K562 (cell line): ENCODE data around the gene RADX. TPM values are rescaled to one million over a fixed set of nuclear protein-coding genes. Genes with fewer than 3 reads are reported as not detected.

Experiments used
- HMG20B ChIP-seq: fragments of 250-450 bp; sonication (Bioruptor Pico); IDR thresholded peaks from 2 replicates; pipeline ENCODE4 v1.5.0; 2021; ENCODE audit warnings: mild to moderate bottlenecking
- ZNF143 ChIP-seq: sonication (generic); formaldehyde crosslinking; IDR thresholded peaks from 2 replicates; pipeline ENCODE4 v1.9.0; 2022; ENCODE audit warnings: mild to moderate bottlenecking, missing genetic modification reagents
- polyA plus RNA-seq, 8 experiments: library from polyadenylated mRNA; depleted of rRNA in 4 of 8; stranded (reverse) in 5 of 8; unstranded in 3 of 8; fragments of >200 nt; fragmentation: Nextera tagmentation in 2 of 8; fragmentation: Illumina TruSeq in 1 of 8; extraction: Ambion mirVana in 2 of 8; extraction: Trizol in 1 of 8; gene quantifications; 2 replicates each; pipeline versions ENCODE4 v1.2.1 to v1.2.3, GENCODE V29; 2011 to 2014; ENCODE audit warnings: inconsistent platforms in 1 of 8, missing spikeins in 1 of 8
- total RNA-seq, 7 experiments: library from RNA; depleted of rRNA in 6 of 7; stranded (reverse); fragments of >200 nt in 6 of 7; fragmentation: Illumina TruSeq in 2 of 7; extraction: Trizol in 2 of 7; gene quantifications; 2 replicates each; pipeline versions ENCODE4 v1.2.1 to v1.2.3, GENCODE V29; 2011 to 2021; ENCODE audit warnings: low replicate concordance in 1 of 7
- TF ChIP-seq, protein P1 (sequence below): fragments of 450-650 bp; IDR thresholded peaks from 2 replicates; pipeline ENCODE4 v1.6.1; 2016; ENCODE audit warnings: low read depth

Gene RADX
- total and polyA plus RNA-seq, 9 of the 15 experiments (the other 6 are each of a cell fraction or from before 2014, with no cell fraction given), result 0.03 to 0.40 (median 0.12) TPM; not detected in 1

- TF ChIP-seq, protein P1, sequence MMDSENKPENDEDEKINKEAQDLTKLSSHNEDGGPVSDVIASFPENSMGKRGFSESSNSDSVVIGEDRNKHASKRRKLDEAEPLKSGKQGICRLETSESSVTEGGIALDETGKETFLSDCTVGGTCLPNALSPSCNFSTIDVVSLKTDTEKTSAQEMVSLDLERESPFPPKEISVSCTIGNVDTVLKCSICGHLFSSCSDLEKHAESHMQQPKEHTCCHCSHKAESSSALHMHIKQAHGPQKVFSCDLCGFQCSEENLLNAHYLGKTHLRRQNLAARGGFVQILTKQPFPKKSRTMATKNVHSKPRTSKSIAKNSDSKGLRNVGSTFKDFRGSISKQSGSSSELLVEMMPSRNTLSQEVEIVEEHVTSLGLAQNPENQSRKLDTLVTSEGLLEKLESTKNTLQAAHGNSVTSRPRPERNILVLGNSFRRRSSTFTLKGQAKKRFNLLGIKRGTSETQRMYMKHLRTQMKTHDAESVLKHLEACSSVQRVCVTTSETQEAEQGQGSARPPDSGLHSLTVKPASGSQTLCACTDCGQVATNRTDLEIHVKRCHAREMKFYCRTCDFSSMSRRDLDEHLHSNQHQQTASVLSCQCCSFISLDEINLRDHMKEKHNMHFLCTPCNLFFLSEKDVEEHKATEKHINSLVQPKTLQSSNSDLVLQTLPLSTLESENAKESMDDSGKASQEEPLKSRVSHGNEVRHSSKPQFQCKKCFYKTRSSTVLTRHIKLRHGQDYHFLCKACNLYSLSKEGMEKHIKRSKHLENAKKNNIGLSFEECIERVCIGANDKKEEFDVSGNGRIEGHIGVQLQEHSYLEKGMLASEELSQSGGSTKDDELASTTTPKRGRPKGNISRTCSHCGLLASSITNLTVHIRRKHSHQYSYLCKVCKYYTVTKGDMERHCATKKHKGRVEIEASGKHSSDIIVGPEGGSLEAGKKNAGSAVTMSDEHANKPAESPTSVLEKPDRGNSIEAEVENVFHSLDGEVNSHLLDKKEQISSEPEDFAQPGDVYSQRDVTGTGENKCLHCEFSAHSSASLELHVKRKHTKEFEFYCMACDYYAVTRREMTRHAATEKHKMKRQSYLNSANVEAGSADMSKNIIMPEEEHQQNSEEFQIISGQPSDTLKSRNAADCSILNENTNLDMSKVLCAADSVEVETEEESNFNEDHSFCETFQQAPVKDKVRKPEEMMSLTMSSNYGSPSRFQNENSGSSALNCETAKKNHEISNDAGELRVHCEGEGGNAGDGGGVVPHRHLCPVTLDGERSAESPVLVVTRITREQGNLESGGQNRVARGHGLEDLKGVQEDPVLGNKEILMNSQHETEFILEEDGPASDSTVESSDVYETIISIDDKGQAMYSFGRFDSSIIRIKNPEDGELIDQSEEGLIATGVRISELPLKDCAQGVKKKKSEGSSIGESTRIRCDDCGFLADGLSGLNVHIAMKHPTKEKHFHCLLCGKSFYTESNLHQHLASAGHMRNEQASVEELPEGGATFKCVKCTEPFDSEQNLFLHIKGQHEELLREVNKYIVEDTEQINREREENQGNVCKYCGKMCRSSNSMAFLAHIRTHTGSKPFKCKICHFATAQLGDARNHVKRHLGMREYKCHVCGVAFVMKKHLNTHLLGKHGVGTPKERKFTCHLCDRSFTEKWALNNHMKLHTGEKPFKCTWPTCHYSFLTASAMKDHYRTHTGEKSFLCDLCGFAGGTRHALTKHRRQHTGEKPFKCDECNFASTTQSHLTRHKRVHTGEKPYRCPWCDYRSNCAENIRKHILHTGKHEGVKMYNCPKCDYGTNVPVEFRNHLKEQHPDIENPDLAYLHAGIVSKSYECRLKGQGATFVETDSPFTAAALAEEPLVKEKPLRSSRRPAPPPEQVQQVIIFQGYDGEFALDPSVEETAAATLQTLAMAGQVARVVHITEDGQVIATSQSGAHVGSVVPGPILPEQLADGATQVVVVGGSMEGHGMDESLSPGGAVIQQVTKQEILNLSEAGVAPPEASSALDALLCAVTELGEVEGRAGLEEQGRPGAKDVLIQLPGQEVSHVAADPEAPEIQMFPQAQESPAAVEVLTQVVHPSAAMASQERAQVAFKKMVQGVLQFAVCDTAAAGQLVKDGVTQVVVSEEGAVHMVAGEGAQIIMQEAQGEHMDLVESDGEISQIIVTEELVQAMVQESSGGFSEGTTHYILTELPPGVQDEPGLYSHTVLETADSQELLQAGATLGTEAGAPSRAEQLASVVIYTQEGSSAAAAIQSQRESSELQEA, result no peak
- TF ChIP-seq ZNF143 (CRISPR knock-in tag), result no peak
- no peak for TF ChIP-seq HMG20B (CRISPR knock-in tag)
Observed at GRCh38 chrX:106718709-106719108, 106.9 kb downstream of the RADX start (continued).
